Esophagus squamous epithelium (tissue), 5 donors: Measurements from ENCODE around the gene RHOBTB1. TPM values are rescaled to one million over a fixed set of nuclear protein-coding genes. Genes with fewer than 3 reads are reported as not detected.
A peak's percentile ranks its signal among the peaks of the same experiment; 100 is the strongest.

Experiments used
- DNase-seq: peaks from one replicate; lab custom pipeline; 2025; lab: John Stamatoyannopoulos, UW
- H3K27ac ChIP-seq, 4 donors: fragments of 200-600 bp; sonication (generic); one replicate each; pipeline ENCODE4 v1.5.1; 2016 to 2019; ENCODE audit warnings: mild to moderate bottlenecking in 1 of 4
- H3K27me3 ChIP-seq, 4 donors: fragments of 200-600 bp; sonication (generic); 1 replicate in 3 of 4; 2 replicates in 1 of 4; pipeline versions ENCODE4 v1.5.1 to v1.6.0; 2017 to 2021; ENCODE audit warnings: antibody characterized with exemption in 1 of 4
- H3K36me3 ChIP-seq, 3 donors: fragments of 200-600 bp; sonication (generic); one replicate each; pipeline ENCODE4 v1.5.1; 2016 to 2019
- H3K4me1 ChIP-seq, 3 donors: fragments of 200-600 bp; sonication (generic); one replicate each; pipeline ENCODE4 v1.5.1; 2017 to 2019
- H3K4me3 ChIP-seq, 4 donors: fragments of 200-600 bp; sonication (generic); 1 replicate in 3 of 4; 2 replicates in 1 of 4; pipeline ENCODE4 v1.5.1; 2016 to 2019; ENCODE audit warnings: mild to moderate bottlenecking in 2 of 4, moderate library complexity in 1 of 4
- H3K9me3 ChIP-seq, 3 donors: fragments of 200-600 bp; sonication (generic); one replicate each; pipeline ENCODE4 v1.5.1; 2016 to 2019
- POLR2A ChIP-seq, 4 donors: fragments of 450-650 bp; IDR thresholded peaks; one replicate each; pipeline ENCODE4 v1.6.1; 2017; ENCODE audit warnings: antibody characterized with exemption in 4 of 4, mild to moderate bottlenecking in 4 of 4, moderate library complexity in 3 of 4
- WGBS, 2 donors: methylation state at CpG; one replicate each; pipeline ENCODE4 v1.1.5; 2018; 5-methylcytosine and 5-hydroxymethylcytosine counted together
- intact Hi-C: fragments of 100-400 bp; cut with DNase I; formaldehyde crosslinking; loops from one replicate; pipeline ENCODE4 v1.15.0; 2022
- total RNA-seq, 4 donors: library from RNA; depleted of rRNA; stranded (reverse); fragments of >200 nt; gene quantifications; one replicate each; pipeline ENCODE4 v1.1.0, GENCODE V29; 2016
- TF ChIP-seq, protein P1 (sequence below), 6 experiments: fragments of 450-650 bp in 4 of 6; fragments of 200-600 bp in 2 of 6; sonication (generic) in 2 of 6; IDR thresholded peaks; one replicate each; pipeline ENCODE4 v1.5.1; 2016 to 2019; ENCODE audit warnings: antibody characterized with exemption in 6 of 6, mild to moderate bottlenecking in 4 of 6, moderate library complexity in 4 of 6
- donor health status: DM: yes; HTN: yes; CAD: no.

The RHOBTB1 gene
- total RNA-seq, 4 donors from 2014 or later: 0.11 to 3.4 (median 1.4) TPM

DNA sequence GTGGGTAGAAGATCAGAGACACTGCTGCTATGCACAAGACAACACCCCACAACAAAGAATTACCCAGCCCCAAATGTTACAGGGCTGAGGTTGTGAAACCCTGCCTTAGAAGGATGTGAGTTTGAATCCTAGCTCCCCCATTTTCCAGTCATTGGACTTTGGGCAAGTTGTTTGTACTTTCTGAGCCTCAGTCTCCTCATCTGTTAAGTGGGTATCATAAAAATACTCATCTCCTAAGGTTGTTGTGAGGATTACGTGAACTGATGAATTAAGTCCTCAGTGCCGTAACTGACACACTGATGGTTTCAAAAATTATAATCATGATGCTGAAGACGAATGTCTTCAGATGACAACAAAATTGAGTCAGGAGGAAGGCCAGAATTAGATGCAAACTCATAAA is 30.3 kb downstream of the RHOBTB1 start:
- Histone ChIP-seq H3K27me3 (no peaks in the 10 kb centered on the region), H3K4me3 (no peak overlapping the region), H3K9me3 (no peaks in the 10 kb centered on the region), H3K36me3 (no peaks in the 10 kb centered on the region), H3K27ac (peak overlapping the region in 2 of 4 donors; percentile 23 to 29), H3K4me1 (peaks cover 0 to 36% (median 0%) of the 10 kb centered on the region in 3 donors)
- 79 to 83% methylated on average over 3 of the region's 3 CpGs for WGBS, 2 donors
- intact Hi-C loops: no loop called here
- no peak for DNase-seq
- TF ChIP-seq, protein P1, sequence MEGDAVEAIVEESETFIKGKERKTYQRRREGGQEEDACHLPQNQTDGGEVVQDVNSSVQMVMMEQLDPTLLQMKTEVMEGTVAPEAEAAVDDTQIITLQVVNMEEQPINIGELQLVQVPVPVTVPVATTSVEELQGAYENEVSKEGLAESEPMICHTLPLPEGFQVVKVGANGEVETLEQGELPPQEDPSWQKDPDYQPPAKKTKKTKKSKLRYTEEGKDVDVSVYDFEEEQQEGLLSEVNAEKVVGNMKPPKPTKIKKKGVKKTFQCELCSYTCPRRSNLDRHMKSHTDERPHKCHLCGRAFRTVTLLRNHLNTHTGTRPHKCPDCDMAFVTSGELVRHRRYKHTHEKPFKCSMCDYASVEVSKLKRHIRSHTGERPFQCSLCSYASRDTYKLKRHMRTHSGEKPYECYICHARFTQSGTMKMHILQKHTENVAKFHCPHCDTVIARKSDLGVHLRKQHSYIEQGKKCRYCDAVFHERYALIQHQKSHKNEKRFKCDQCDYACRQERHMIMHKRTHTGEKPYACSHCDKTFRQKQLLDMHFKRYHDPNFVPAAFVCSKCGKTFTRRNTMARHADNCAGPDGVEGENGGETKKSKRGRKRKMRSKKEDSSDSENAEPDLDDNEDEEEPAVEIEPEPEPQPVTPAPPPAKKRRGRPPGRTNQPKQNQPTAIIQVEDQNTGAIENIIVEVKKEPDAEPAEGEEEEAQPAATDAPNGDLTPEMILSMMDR (IDR thresholded peaks at IDR 0.05): no peak
- no peak for TF ChIP-seq POLR2A (IDR thresholded peaks at IDR 0.05)

DNA sequence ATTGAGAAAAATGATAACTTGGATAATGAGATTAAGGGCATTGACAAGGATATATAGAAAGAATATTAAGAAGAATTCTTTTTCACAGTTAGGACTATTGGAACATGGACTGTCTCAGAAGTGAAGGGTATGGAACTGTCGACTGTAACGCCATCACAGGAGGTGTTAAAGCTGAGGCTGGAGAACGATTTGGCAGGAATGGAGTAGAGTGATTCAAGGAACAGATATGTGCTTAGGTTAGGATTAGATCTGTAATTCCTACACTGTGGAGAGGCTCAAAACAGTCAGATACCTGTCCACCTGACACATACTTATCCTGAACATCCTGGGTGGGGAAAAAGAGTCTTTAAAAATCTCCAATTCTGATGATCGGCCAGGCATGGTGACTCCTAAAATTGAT is 30.9 kb downstream of the RHOBTB1 start:
- WGBS, 2 donors: 65% methylated on average over 4 of the region's 4 CpGs
- peaks cover 0 to 36% (median 0%) of the 10 kb centered on the region in 3 donors for H3K4me1 ChIP-seq
- peak overlapping the region in 1 of 4 donors; percentile 41 for H3K27ac ChIP-seq
- no peaks in the 10 kb centered on the region for H3K36me3 ChIP-seq
- DNase-seq: no peak
- H3K4me3 ChIP-seq: no peak overlapping the region
- TF ChIP-seq POLR2A (IDR thresholded peaks at IDR 0.05): no peak
- TF ChIP-seq, protein P1 (IDR thresholded peaks at IDR 0.05): no peak
- no peaks in the 10 kb centered on the region for H3K9me3 ChIP-seq
- intact Hi-C loops: no loop called here
- H3K27me3 ChIP-seq: no peaks in the 10 kb centered on the region

GRCh38 chr10:60911715-60912114 is 32.3 kb downstream of the RHOBTB1 start:
- 84 to 88% methylated on average over 5 of the region's 5 CpGs for WGBS, 2 donors
- Histone ChIP-seq H3K4me1 (peaks cover 0 to 36% (median 0%) of the 10 kb centered on the region in 3 donors), H3K27me3 (no peaks in the 10 kb centered on the region), H3K36me3 (no peaks in the 10 kb centered on the region), H3K4me3 (no peak overlapping the region), H3K9me3 (peaks cover 0 to 3% (median 0%) of the 10 kb centered on the region in 3 donors), H3K27ac (no peak overlapping the region)
- intact Hi-C loops: no loop called here
- DNase-seq: no peak
- TF ChIP-seq, protein P1 (IDR thresholded peaks at IDR 0.05): no peak
- no peak for TF ChIP-seq POLR2A (IDR thresholded peaks at IDR 0.05)

DNA sequence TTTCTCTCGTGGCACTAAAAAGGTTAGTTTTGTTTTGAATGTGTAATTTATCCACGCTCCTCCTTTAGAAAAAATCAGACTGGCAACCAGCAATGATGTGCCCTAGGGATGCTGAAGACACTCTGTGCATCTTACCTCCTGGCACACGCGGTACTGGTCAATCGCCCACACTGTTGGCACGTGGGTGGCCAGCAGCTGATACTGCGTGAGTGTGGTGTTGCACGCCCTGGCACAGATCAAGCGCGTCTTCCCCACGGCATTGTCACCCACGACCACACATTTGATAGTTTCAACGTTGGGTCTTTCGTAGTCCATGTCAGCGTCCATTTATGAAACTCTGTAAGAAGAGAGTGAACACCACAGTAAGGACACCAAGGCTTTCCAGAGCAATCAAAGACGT is 32.8 kb downstream of the RHOBTB1 start:
- peak overlapping the region in 2 of 4 donors; percentile 2 to 26 for H3K27ac ChIP-seq
- no peak for DNase-seq
- TF ChIP-seq POLR2A (IDR thresholded peaks at IDR 0.05): no peak
- TF ChIP-seq, protein P1 (IDR thresholded peaks at IDR 0.05): no peak
- H3K4me3 ChIP-seq: no peak overlapping the region
- WGBS, 2 donors: 89 to 92% methylated on average over 13 to 15 of the region's 16 CpGs
- intact Hi-C loops: no loop called here
- no peaks in the 10 kb centered on the region for H3K27me3 ChIP-seq
- H3K36me3 ChIP-seq: no peaks in the 10 kb centered on the region
- peaks cover 0 to 36% (median 0%) of the 10 kb centered on the region in 3 donors for H3K4me1 ChIP-seq
- peaks cover 0 to 4% (median 0%) of the 10 kb centered on the region in 3 donors for H3K9me3 ChIP-seq

DNA sequence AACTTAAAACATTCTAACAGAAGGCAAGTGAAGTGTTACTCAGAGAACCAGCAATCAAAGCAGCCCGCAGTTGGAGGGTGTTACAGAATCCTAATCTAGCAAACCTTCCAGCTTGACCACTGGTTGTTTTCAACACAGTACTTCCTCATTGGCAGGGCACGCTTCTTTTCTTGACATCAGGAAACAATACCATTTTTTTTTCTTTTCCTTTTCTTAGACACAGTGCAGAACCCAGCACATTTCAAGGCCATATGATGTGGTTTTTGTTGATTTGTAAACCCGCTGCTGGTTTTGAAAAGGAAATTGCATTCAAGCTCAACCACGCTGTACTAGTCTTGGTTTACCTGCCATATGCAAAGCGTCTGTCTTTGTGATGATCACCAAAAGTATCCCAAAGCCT is 33.4 kb downstream of the RHOBTB1 start:
- 54 to 55% methylated on average over 5 of the region's 5 CpGs for WGBS, 2 donors
- peak overlapping the region in 2 of 4 donors; percentile 2 to 26 for H3K27ac ChIP-seq
- no peaks in the 10 kb centered on the region for H3K36me3 ChIP-seq
- no peak for DNase-seq
- peaks cover 0 to 4% (median 0%) of the 10 kb centered on the region in 3 donors for H3K9me3 ChIP-seq
- H3K4me3 ChIP-seq: no peak overlapping the region
- TF ChIP-seq POLR2A (IDR thresholded peaks at IDR 0.05): no peak
- peaks cover 0 to 36% (median 0%) of the 10 kb centered on the region in 3 donors for H3K4me1 ChIP-seq
- intact Hi-C loops: no loop called here
- H3K27me3 ChIP-seq: no peaks in the 10 kb centered on the region
